Measurements from ENCODE around the gene DNASE1L1.

Gene DNASE1L1

DNA sequence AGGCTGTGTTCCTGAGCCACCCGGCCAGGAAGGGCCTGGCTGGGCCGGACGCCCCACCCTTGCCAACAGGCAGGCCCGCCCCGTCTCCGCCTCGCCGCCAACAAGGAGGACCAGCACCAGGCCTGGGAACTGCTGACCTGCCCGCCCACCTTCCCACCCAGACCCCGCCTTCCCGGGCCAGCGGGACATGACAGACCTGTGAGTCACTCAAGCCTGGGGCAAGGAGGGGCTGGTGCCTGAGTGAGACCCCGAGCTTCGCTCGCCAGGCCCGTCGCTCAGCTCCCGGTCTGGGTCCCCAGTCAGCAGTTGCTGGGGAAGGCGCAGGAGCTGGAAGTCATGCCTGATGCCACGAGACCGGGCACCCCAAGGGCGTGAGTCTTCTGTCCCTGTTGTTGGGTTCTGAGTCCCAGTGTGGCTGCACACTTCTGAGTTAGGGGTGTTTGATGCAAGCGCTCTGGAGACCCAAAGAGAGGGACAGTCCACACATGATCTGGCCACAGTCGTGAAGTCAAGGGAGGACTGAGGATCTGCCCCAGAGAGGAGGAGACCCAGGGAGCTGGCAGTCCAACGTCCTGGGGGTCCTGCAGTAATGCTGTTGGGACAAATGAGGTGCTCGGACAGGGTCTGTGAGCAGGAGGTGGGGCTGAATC is at the start of gene DNASE1L1:
DNASE1L1 (minus strand) TSS at position 33 of the 650 bp plus-strand sequence. CDS start 3,686 bp downstream, outside the sequence.
- DNase-seq (ENCODE audit: low read depth, low spot score), result no peak

GRCh38 chrX:154458116-154458953 is 49.3 kb upstream of the DNASE1L1 start, which contains the start of gene PLXNA3:
PLXNA3 (plus strand) TSS chrX:154458281; CDS start chrX:154460184, 1,903 bp downstream.
- no peak for DNase-seq (ENCODE audit: low read depth, low spot score)

DNA sequence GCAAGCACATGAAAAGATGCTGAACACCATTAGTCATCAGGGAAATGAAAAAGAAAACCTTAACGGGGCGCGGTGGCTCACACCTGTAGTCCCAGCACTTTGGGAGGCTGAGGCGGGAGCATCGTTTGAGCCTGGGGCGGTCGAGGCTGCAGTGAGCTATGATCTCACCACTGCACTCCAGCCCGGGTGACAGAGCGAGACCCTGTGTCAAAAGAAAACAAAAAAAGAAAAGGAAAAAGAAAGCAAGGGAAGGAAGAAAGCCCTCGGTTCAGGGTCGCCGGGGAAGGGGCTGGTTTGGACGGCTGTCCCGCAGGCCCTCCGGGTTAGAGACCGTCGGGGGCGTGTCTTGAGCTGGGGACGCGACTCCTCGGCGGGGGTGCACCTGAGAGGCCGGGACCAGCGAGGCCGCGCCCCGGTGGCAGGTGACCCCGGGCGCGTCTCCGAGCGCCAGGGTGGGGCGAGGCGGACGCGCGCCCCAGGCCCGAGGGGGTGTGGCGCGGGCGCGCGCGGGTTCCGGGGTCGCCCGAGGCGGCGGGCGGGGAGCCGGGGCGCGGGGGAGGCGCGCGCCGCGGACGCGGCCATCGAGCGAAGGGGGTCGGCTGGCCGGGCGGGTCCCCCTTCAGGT is 48.5 kb upstream of the DNASE1L1 start:
- no peak for DNase-seq (ENCODE audit: low read depth, low spot score)

DNA sequence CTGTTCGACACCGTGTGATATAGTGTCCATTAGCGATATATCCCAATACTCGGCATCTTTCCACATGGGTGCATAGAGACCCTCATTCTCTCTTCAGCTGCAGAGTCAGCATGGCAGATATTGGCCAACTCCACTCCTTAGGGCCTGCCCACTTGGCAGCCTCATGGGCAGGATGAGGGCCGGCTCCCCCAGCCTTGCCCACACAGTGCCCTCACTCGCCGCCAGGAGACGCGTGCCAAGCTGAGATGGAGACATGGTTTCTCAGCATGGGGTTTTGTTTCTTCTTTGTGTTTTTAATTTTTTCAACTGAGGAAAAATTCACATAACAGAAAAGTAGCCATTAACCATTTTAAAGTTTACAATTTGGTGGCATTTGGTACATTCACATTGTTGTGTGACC is 43.8 kb upstream of the DNASE1L1 start:
- DNase-seq (ENCODE audit: low read depth, low spot score), result no peak

- DNase-seq (ENCODE audit: low read depth, low spot score), result no peak
These were observed 41.3 kb upstream of the DNASE1L1 start for GRCh38 chrX:154450312-154450711.

DNA sequence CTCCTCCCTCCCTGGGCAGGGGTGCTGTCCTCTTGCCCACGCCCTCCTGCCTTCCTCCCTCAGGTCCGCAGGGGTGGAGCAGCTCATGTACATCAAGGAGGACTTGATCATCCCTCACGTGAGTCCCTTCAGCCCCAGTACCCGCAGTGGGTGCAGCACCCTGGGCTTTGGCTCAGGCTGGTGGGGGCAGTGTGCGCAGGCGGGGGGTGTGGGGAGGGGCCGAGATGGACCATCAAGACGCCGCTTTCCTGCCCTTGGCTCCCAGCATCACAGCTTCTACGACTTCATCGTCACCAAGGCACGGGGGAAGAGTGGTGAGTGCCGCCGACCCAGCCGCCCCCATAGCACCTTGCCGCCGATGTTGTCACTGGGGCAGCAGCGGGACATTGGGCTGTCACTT is 40.6 kb upstream of the DNASE1L1 start:
- no peak for DNase-seq (ENCODE audit: low read depth, low spot score)

DNA sequence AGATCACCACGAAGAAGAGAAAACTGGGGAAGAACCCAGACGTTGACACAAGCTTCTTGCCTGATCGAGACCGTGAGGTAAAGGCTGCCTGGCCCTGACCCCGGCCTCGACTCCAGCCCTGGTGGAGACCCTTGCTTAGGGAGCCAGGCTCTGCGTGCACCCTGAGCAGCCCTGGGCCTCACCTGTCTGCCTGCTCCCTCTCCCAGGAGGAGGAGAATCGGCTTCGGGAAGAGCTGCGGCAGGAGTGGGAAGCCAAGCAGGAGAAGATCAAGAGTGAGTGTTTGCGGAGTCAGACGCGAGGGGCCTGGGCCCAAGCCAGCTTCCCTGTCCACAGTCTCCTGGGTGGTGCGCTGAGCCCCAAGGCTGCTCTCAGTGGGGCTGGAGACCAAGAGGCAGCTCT is 39.4 kb upstream of the DNASE1L1 start:
- DNase-seq (ENCODE audit: low read depth, low spot score), result no peak

GRCh38 chrX:154446430-154446829 is 37.4 kb upstream of the DNASE1L1 start:
- no peak for DNase-seq (ENCODE audit: low read depth, low spot score)

DNA sequence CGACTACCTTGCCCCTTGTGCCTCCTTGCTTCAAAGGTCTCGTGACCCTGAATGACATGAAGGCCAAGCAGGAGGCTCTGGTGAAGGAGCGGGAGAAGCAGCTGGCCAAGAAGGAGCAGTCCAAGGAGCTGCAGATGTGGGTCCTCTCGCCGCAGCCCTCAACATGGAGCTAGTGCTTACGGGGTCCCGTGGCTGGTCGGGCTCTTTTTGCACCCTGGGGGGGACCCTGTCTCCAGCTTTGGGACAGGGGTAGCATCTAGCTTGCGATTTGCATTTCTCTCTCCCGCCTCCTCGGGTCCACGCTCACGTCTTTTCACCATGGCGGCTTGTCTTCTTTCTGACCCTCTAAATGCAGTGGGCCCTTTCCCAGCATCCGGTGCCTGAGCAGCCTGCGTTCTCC is 36.7 kb upstream of the DNASE1L1 start:
- DNase-seq (ENCODE audit: low read depth, low spot score), result no peak

DNA sequence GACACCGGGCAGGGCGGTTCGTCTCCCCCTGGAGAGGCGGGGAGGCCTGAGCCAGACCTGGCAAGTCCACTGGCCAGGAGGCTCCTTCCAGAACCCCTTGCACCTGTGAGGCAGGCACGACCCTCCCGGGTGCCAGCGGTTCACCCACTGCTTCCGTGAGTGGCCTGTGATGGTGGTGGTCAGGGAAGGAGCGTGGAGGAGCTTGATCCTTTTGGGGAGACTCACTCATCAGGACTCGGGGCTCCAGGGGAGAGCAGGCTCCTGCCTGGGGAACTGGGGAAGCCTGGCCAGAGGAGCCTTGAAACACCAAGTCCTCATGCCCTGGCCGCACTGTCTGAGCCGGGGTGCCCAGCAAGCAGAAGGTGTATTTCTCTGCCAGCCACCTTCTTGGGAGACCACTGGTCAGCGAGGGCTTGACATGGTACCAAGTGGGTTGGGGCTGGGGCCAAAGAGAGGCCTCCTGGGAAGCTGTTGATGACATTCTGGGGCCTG is 35.7 kb upstream of the DNASE1L1 start:
- DNase-seq (ENCODE audit: low read depth, low spot score), result no peak

GRCh38 chrX:154443992-154444754 is 35.1 kb upstream of the DNASE1L1 start, which contains the start of gene FAM50A:
FAM50A (plus strand) TSS chrX:154444141; CDS start chrX:154444236, 95 bp downstream.
- no peak for DNase-seq (ENCODE audit: low read depth, low spot score)

GRCh38 chrX:154443479-154443910 is 34.4 kb upstream of the DNASE1L1 start:
- no peak for DNase-seq (ENCODE audit: low read depth, low spot score)

DNA sequence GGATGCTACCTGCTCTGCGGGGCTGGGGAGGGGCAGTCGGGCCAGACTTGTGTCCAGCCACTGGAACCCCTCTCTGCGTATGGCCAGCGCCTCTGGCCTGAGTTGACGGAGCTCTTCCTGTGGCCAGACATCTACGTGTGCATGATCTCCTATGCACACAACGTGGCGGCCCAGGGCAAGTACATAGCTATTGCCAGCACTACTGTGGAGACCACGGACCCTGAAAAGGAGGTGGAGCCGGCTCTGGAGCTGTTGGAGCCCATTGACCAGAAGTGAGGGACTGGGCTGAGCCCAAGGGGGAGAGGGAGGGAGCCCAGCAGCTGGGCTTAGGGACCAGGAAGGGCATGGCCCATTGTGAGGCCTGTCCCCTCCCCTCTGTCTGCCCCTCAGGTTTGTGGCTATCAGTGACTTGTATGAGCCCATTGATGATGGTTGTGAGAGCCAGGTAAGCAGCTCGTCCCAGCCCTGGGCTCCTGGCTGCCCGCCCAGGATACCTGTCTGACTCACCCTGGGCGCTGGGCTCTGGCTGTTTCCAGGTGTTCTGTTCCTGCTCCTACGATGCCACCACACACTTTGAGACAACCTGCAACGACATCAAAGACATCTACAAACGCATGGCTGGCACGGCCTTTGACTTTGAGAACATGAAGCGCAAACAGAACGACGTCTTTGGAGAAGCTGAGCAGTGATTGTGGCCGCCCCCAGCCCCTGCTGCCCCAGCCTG is 33.1 kb upstream of the DNASE1L1 start:
- no peak for DNase-seq (ENCODE audit: low read depth, low spot score)

GRCh38 chrX:154441564-154441963 is 32.5 kb upstream of the DNASE1L1 start:
- no peak for DNase-seq (ENCODE audit: low read depth, low spot score)

DNA sequence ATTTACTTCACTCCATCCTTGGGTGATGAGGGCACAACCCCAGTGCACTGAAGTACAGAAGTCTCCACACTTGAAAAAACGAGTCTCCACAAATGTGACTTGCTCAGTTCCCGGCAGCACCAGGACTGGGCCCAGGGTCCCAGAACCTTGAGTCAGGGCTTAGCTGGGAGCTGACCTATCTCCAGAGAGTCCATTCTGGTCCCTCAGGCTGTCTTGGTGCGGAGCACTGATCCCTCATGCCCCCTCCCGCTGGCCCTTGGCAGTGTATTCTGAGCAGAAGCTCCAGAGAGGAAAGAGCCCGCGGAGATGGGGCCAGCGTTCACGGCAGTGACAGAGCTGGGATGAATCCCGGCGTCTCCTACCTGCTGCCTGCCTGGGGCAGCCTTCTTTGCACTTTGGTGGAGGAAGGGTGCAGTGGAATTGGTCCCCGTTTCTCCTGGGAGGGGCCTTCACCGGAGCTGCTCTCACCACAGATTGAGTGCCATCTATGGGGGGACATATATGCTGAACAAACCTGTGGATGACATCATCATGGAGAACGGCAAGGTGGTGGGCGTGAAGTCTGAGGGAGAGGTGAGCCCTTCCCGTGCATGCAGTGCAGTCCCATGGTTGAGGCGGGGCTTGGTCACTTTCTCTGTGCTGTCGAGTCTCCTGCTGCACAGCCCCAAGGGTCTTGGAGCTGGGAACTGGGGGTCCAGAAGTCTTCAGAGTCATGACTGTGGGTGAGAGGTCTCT is 31.7 kb upstream of the DNASE1L1 start:
- DNase-seq (ENCODE audit: low read depth, low spot score), result no peak

GRCh38 chrX:154439841-154440240 is 30.8 kb upstream of the DNASE1L1 start:
- DNase-seq (ENCODE audit: low read depth, low spot score), result no peak

DNA sequence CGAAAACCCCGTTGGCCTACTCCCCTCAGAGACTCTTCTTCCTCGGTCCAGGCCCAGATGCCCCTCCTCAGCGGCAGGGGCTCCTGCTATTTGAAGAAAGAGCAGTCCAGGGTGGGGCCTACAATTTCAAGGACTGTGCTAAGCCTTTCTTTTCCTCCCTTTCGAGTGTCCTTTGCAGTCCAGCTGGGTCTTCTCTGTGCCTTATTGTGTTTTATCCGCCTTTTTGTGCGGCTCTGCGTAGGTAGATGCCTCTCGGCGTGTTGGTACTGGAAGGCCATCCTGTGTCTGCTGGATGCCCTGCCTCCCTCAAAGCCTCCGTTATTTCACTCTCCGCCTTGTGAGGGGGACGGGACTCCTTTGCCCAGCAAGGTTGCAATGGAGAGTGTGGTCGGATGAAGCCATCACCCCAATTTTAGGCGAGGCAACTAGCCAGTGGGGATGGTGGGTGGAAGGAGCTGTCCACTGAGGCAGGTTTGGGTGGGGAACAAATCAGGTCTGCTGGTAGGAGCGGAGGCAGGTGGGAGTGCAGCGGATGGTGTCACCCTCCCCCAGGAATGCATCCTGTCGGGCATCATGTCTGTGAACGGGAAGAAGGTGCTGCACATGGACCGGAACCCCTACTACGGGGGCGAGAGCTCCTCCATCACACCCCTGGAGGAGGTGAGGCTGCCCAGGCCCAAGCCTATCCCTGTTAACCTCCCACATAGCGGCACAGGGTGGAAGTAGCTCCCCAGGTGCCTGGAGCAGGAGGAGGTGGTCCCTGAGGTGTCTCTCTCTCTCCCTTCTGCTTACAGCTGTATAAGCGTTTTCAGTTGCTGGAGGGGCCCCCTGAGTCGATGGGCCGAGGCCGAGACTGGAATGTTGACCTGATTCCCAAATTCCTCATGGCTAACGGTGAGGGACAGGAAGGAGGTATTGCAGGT is 29.2 kb upstream of the DNASE1L1 start:
- no peak for DNase-seq (ENCODE audit: low read depth, low spot score)

DNA sequence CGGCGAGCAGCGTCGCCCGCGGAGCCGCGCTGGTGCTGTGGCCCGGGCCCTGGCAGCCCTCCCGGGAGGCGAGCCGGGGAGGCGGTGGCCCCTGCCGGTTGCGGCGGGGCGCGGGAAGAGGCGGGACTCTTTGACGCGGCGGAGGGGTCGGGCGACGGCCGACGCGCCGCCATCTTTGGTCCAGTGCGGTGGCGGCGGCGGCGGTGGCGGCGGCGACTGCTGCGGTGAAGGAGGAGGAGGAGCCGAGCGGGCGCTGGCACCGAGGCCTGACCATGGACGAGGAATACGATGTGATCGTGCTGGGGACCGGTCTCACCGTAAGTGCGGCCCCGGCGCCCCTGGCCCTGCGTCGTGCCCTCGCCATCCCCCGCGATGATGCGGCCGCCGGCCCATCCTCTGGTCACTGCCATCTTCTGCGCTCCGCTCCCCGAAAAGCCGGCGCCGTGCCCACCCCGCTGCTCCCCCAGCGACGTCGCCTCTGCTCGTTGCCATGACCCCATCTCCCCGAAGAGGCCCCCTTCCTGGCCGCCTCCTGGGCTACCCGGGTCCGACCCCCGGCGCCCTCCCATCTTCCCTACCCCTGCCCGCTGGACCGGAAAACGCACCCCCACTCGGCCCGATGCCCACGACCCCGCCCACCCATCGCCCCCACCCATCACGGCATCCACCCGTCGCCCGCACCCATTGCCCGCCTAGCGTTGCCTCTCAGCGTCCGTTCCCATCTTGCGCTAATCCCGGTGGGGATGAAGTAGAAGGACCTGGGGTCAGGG is 28.1 kb upstream of the DNASE1L1 start, which contains the start of gene GDI1:
GDI1 (plus strand) TSS at position 172 of the 770 bp plus-strand sequence; CDS start at position 273, 101 bp downstream.
- DNase-seq (ENCODE audit: low read depth, low spot score), result no peak

All from brain pericyte (primary cell).